AG04449 (cell line): ENCODE results near the gene CLUH.

ENCODE experiments used
- CTCF ChIA-PET: fragments of 350-600 bp; formaldehyde crosslinking; extraction: SDS; loops from one replicate; lab custom pipeline; 2021; ENCODE audit warnings: antibody characterized with exemption; lab: Yijun Ruan, JAX
- POLR2A ChIA-PET: fragments of 400-600, 350-600 bp; formaldehyde crosslinking; extraction: SDS; loops from one replicate; lab custom pipeline; 2020; ENCODE audit warnings: antibody characterized with exemption, inconsistent platforms; lab: Yijun Ruan, JAX
- DNase-seq: peaks from one replicate; pipeline ENCODE4 v3.0.0-alpha.2; 2010; ENCODE audit warnings: low read depth, low spot score
- H3K4me3 ChIP-seq: 2 replicates; pipeline ENCODE4 v1.5.1; 2011; ENCODE audit warnings: low read depth, mild to moderate bottlenecking, control low read depth, low read length
- CTCF ChIP-seq: IDR thresholded peaks from one replicate; pipeline ENCODE4 v1.5.1; 2011; ENCODE audit warnings: mild to moderate bottlenecking, moderate library complexity, low read length, control low read depth, inconsistent platforms; ENCODE audit not compliant: insufficient read depth; ENCODE audit errors: missing control alignments

The CLUH gene

GRCh38 chr17:2722611-2723010, 11.0 kb upstream of the CLUH start:
- H3K4me3 ChIP-seq: no peak overlapping the region
- no peak for TF ChIP-seq CTCF
- POLR2A ChIA-PET: no interaction called here
- no peak for DNase-seq
- CTCF ChIA-PET: no interaction called here

GRCh38 chr17:2721603-2722002, 10.0 kb upstream of the CLUH start:
- no peak overlapping the region for H3K4me3 ChIP-seq
- no peak for DNase-seq
- ChIA-PET POLR2A (interaction anchor here (0.5 kb wide), 1 partner anchor 14 kb away, joined by 3 read pairs; no protein-coding TSS in a partner anchor), CTCF (no interaction called here)
- no peak for TF ChIP-seq CTCF

GRCh38 chr17:2719861-2720260, 8.3 kb upstream of the CLUH start:
- no peak overlapping the region for H3K4me3 ChIP-seq
- no peak for DNase-seq
- no peak for TF ChIP-seq CTCF
- ChIA-PET CTCF (no interaction called here), POLR2A (no interaction called here)

GRCh38 chr17:2718150-2718938, 6.8 kb upstream of the CLUH start:
- ChIA-PET POLR2A (no interaction called here), CTCF (no interaction called here)
- no peak overlapping the region for H3K4me3 ChIP-seq
- no peak for TF ChIP-seq CTCF
- DNase-seq: no peak

DNA sequence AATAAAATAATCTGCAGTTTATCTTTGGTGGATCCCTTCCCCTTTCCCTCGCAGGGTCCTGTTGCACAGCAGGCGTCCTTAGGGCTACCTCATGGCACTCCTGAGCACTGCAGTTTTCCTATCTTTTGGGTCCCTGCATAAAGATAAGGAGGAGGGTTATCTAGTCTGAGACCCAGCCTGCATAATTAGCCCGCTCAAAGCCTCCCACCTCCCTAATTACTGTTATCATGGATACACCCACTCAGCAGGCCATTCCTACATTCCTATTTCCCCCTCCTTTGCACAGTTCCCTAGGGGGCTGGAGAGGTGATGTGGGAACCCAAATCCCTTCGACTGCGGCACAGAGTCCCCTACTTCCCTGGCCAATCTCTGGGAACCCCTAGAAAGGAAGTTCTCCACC, 5.1 kb upstream of the CLUH start:
- no peak for TF ChIP-seq CTCF
- H3K4me3 ChIP-seq: no peak overlapping the region
- CTCF ChIA-PET: no interaction called here
- DNase-seq: no peak
- POLR2A ChIA-PET: no interaction called here

GRCh38 chr17:2713881-2714280, 2.3 kb upstream of the CLUH start:
- CTCF ChIA-PET: no interaction called here
- no peak for TF ChIP-seq CTCF
- POLR2A ChIA-PET: interaction anchor here (0.7 kb wide), 1 partner anchor 74 kb away, joined by 3 read pairs; no protein-coding TSS in a partner anchor
- no peak for DNase-seq
- no peak overlapping the region for H3K4me3 ChIP-seq
